ENCODE results near the gene ABCA4.

DNA sequence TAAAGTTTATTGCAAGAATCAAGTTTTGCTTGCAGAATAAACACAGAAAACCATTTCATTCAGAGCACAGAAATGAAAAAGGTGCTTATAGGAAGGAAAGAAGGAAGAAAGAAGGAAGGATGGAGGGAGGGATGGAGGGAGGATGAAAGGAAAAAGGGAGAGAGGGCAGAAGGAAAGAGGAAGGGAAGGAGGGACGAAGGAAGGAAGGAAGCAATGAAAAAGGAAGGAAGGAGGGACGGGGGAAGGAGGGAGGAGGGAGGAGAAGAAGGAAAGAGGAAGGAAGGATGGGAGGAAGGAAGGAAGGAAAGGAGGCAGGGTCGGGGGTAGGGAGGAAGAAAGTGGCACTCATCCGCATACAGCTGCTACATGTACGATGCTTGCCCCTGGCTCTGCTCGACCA, 106.9 kb downstream of the ABCA4 start:
- TF ChIP-seq ZNF565 (CRISPR knock-in tag; conservative IDR thresholded peaks at IDR 0.05; ENCODE audit: low read depth): no peak
- TF ChIP-seq ZFP3 (CRISPR knock-in tag; IDR thresholded peaks at IDR 0.05): no peak
- TF ChIP-seq ZFP30 (CRISPR knock-in tag; IDR thresholded peaks at IDR 0.05): no peak
- TF ChIP-seq, protein P1, sequence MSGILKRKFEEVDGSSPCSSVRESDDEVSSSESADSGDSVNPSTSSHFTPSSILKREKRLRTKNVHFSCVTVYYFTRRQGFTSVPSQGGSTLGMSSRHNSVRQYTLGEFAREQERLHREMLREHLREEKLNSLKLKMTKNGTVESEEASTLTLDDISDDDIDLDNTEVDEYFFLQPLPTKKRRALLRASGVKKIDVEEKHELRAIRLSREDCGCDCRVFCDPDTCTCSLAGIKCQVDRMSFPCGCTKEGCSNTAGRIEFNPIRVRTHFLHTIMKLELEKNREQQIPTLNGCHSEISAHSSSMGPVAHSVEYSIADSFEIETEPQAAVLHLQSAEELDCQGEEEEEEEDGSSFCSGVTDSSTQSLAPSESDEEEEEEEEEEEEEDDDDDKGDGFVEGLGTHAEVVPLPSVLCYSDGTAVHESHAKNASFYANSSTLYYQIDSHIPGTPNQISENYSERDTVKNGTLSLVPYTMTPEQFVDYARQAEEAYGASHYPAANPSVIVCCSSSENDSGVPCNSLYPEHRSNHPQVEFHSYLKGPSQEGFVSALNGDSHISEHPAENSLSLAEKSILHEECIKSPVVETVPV (CRISPR knock-in tag; IDR thresholded peaks at IDR 0.05): no peak
- no peak for TF ChIP-seq SNAI2 (CRISPR knock-in tag; IDR thresholded peaks at IDR 0.05)
- no peak for TF ChIP-seq TOX (CRISPR knock-in tag; IDR thresholded peaks at IDR 0.05; ENCODE audit: borderline replicate concordance)
- TF ChIP-seq ISL1 (CRISPR knock-in tag; IDR thresholded peaks at IDR 0.05): no peak
- no peak for TF ChIP-seq PPARA (CRISPR knock-in tag; IDR thresholded peaks at IDR 0.05; ENCODE audit: borderline replicate concordance)
- TF ChIP-seq ZC3H10 (CRISPR knock-in tag; IDR thresholded peaks at IDR 0.05): no peak
- TF ChIP-seq, protein P2, sequence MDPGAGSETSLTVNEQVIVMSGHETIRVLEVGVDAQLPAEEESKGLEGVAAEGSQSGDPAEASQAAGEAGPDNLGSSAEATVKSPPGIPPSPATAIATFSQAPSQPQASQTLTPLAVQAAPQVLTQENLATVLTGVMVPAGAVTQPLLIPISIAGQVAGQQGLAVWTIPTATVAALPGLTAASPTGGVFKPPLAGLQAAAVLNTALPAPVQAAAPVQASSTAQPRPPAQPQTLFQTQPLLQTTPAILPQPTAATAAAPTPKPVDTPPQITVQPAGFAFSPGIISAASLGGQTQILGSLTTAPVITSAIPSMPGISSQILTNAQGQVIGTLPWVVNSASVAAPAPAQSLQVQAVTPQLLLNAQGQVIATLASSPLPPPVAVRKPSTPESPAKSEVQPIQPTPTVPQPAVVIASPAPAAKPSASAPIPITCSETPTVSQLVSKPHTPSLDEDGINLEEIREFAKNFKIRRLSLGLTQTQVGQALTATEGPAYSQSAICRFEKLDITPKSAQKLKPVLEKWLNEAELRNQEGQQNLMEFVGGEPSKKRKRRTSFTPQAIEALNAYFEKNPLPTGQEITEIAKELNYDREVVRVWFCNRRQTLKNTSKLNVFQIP (CRISPR knock-in tag; IDR thresholded peaks at IDR 0.05; ENCODE audit: borderline replicate concordance, low read depth): no peak
- TF ChIP-seq, protein P3, sequence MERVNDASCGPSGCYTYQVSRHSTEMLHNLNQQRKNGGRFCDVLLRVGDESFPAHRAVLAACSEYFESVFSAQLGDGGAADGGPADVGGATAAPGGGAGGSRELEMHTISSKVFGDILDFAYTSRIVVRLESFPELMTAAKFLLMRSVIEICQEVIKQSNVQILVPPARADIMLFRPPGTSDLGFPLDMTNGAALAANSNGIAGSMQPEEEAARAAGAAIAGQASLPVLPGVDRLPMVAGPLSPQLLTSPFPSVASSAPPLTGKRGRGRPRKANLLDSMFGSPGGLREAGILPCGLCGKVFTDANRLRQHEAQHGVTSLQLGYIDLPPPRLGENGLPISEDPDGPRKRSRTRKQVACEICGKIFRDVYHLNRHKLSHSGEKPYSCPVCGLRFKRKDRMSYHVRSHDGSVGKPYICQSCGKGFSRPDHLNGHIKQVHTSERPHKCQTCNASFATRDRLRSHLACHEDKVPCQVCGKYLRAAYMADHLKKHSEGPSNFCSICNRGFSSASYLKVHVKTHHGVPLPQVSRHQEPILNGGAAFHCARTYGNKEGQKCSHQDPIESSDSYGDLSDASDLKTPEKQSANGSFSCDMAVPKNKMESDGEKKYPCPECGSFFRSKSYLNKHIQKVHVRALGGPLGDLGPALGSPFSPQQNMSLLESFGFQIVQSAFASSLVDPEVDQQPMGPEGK (CRISPR knock-in tag; IDR thresholded peaks at IDR 0.05; ENCODE audit: borderline replicate concordance): no peak

All from SK-N-SH treated with all-trans-retinoic acid at 6 μM for 48 hours (cell line).